ENCODE measurements around the gene SPATA3. TPM values are rescaled to one million over a fixed set of nuclear protein-coding genes. Genes with fewer than 3 reads are reported as not detected.

The SPATA3 gene
- total RNA-seq, 1 experiment from 2014 or later, result not detected

- no peak overlapping the region for H2AFZ ChIP-seq (ENCODE audit: low read length)
- DNase-seq (no peak), ATAC-seq (no peak)
- H3K79me2 ChIP-seq (ENCODE audit: low read length), result no peaks in the 10 kb centered on the region
- no peaks in the 10 kb centered on the region for H3F3A ChIP-seq (ENCODE audit: low read length, unreplicated experiment)
- no peak overlapping the region for H3K4me2 ChIP-seq (ENCODE audit: low read length)
- no peaks in the 10 kb centered on the region for H3K36me3 ChIP-seq (ENCODE audit: low read depth, low read length)
- TF ChIP-seq EZH2 (IDR thresholded peaks at IDR 0.05; ENCODE audit: low read length, unreplicated experiment), result no peak
- no peak for TF ChIP-seq CTCF (conservative IDR thresholded peaks at IDR 0.05; ENCODE audit: low read depth, low read length)
- no peak for TF ChIP-seq EZH2phosphoT487 (IDR thresholded peaks at IDR 0.05; ENCODE audit: borderline replicate concordance, low read length)
- H3K9me3 ChIP-seq (ENCODE audit: low read length), result no peaks in the 10 kb centered on the region
- H3K9ac ChIP-seq (ENCODE audit: low read length), result no peak overlapping the region
- CTCF ChIA-PET, result no interaction called here
- H3K4me1 ChIP-seq (ENCODE audit: insufficient read depth, low read length), result no peaks in the 10 kb centered on the region
- no peaks in the 10 kb centered on the region for H4K20me1 ChIP-seq (ENCODE audit: low read length)
- no peak overlapping the region for H3K4me3 ChIP-seq (ENCODE audit: low read length)
- no peak overlapping the region for H3K27ac ChIP-seq (ENCODE audit: low read length)
- POLR2A ChIA-PET (ENCODE audit: unreplicated experiment), result no interaction called here
- intact Hi-C loops (cut with micrococcal nuclease), result no loop called here
- no peaks in the 10 kb centered on the region for H3K27me3 ChIP-seq (ENCODE audit: low read length)
- no TSS peak for BruUV-seq (replicated peaks)
- H3K9me2 ChIP-seq (replicated peaks; ENCODE audit: low read length), result no peaks in the 10 kb centered on the region
Observed at GRCh38 chr2:230947908-230948365, 48.0 kb upstream of the SPATA3 start.

GRCh38 chr2:230949966-230950873, 45.7 kb upstream of the SPATA3 start:
- Histone ChIP-seq H3F3A (ENCODE audit: low read length, unreplicated experiment) (no peaks in the 10 kb centered on the region), H3K9me2 (replicated peaks; ENCODE audit: low read length) (no peaks in the 10 kb centered on the region), H3K79me2 (ENCODE audit: low read length) (no peaks in the 10 kb centered on the region), H3K9ac (ENCODE audit: low read length) (no peak overlapping the region), H3K9me3 (ENCODE audit: low read length) (no peaks in the 10 kb centered on the region), H3K27me3 (ENCODE audit: low read length) (no peaks in the 10 kb centered on the region), H4K20me1 (ENCODE audit: low read length) (no peaks in the 10 kb centered on the region), H3K27ac (ENCODE audit: low read length) (no peak overlapping the region), H3K4me1 (ENCODE audit: insufficient read depth, low read length) (no peaks in the 10 kb centered on the region), H3K4me3 (ENCODE audit: low read length) (no peak overlapping the region), H3K4me2 (ENCODE audit: low read length) (no peak overlapping the region), H2AFZ (ENCODE audit: low read length) (no peak overlapping the region), H3K36me3 (ENCODE audit: low read depth, low read length) (no peaks in the 10 kb centered on the region)
- POLR2A ChIA-PET (ENCODE audit: unreplicated experiment), result no interaction called here
- TF ChIP-seq EZH2phosphoT487 (IDR thresholded peaks at IDR 0.05; ENCODE audit: borderline replicate concordance, low read length) (no peak), EZH2 (IDR thresholded peaks at IDR 0.05; ENCODE audit: low read length, unreplicated experiment) (no peak), CTCF (conservative IDR thresholded peaks at IDR 0.05; ENCODE audit: low read depth, low read length) (no peak)
- BruUV-seq (replicated peaks), result no TSS peak
- intact Hi-C loops (cut with micrococcal nuclease), result no loop called here
- ATAC-seq, result no peak
- DNase-seq, result no peak
- CTCF ChIA-PET, result no interaction called here

GRCh38 chr2:230950874-230951339, 45.0 kb upstream of the SPATA3 start:
- no peak for ATAC-seq
- no peaks in the 10 kb centered on the region for H3K79me2 ChIP-seq (ENCODE audit: low read length)
- H3K36me3 ChIP-seq (ENCODE audit: low read depth, low read length), result no peaks in the 10 kb centered on the region
- no peaks in the 10 kb centered on the region for H3K4me1 ChIP-seq (ENCODE audit: insufficient read depth, low read length)
- TF ChIP-seq CTCF (conservative IDR thresholded peaks at IDR 0.05; ENCODE audit: low read depth, low read length) (no peak), EZH2phosphoT487 (IDR thresholded peaks at IDR 0.05; ENCODE audit: borderline replicate concordance, low read length) (no peak), EZH2 (IDR thresholded peaks at IDR 0.05; ENCODE audit: low read length, unreplicated experiment) (no peak)
- CTCF ChIA-PET, result no interaction called here
- no peak overlapping the region for H2AFZ ChIP-seq (ENCODE audit: low read length)
- no peaks in the 10 kb centered on the region for H4K20me1 ChIP-seq (ENCODE audit: low read length)
- POLR2A ChIA-PET (ENCODE audit: unreplicated experiment), result no interaction called here
- H3K9me3 ChIP-seq (ENCODE audit: low read length), result no peaks in the 10 kb centered on the region
- H3K4me2 ChIP-seq (ENCODE audit: low read length), result no peak overlapping the region
- no peaks in the 10 kb centered on the region for H3F3A ChIP-seq (ENCODE audit: low read length, unreplicated experiment)
- BruUV-seq (replicated peaks), result no TSS peak
- DNase-seq, result no peak
- H3K27me3 ChIP-seq (ENCODE audit: low read length), result no peaks in the 10 kb centered on the region
- H3K9ac ChIP-seq (ENCODE audit: low read length), result no peak overlapping the region
- no peak overlapping the region for H3K4me3 ChIP-seq (ENCODE audit: low read length)
- H3K27ac ChIP-seq (ENCODE audit: low read length), result no peak overlapping the region
- no peaks in the 10 kb centered on the region for H3K9me2 ChIP-seq (replicated peaks; ENCODE audit: low read length)
- intact Hi-C loops (cut with micrococcal nuclease), result no loop called here

Data from PC-3 (cell line).